SHP77 treated with DMSO at 0.1 percent for 48 hours (cell line): ENCODE data around the gene MPHOSPH8.
"Not testable (repeated sequence)": the region's sequence is repeated elsewhere in the genome, so short reads cannot be mapped to it uniquely, and the experiment has no call there.

Experiments used
- DNase-seq: peaks from one replicate; lab custom pipeline; 2025; lab: John Stamatoyannopoulos, UW

MPHOSPH8 gene

DNA sequence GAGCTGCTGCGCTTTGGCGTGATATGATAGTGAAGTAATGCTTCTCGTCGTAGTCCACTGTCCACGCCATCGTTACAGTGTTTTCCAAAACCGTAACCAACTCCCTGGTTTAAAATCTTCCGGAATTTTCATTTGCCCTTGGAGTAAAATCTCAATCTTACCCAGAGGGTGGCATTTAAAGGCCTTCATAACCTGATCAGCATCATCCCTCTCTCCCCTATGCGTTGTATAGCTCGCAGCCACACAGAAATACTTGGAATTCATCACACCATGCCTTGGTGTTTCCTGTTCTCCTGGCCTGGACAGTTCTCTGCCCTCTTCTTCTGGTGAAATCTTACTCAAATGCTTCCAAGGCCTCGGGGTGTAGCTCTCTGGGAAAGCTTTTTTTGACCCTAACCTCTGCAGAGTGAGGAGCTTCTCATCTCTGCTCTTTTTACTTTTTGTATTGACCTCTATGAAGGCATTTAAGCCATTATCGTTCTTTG lies 839 bp downstream of the MPHOSPH8 start:
- DNase-seq, result no peak

DNA sequence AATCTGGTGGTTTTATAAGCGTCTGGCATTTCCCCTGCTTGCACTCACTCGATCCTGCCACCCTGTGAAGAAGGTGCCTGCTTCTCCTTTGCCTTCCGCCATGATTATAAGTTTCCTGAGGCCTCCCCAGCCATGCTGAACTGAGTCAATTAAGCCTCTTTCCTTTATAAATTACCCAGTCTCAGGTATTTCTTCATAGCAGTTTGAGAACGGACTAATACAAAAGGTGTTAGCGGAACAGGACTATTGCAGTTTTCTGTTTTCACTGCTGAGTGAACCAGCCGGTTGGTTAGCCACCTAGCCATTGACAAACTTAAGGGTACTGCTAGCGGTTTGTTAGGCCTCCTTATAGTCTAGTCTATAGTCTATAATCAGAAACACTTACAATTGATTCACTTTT lies 2.5 kb downstream of the MPHOSPH8 start:
- not testable (repeated sequence) for DNase-seq

DNA sequence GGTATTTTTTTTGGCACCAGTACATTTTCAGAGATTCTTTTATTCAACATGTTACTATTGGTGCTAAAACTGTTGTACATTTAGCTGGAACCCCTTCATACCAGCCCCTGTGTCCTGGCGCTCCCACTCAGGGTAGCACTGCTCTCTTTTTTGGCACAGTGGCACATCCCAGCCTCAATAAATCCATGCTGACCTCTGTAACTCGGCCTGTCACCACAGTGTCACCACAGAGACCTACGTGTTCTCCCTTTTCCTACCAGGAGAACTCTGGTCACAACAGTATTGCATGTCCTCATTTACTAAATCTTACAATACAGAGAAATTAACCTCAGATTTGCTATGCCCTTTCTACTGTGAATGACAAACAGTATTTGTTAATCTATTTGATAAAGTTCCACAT lies 10.2 kb downstream of the MPHOSPH8 start:
- DNase-seq, result no peak

DNA sequence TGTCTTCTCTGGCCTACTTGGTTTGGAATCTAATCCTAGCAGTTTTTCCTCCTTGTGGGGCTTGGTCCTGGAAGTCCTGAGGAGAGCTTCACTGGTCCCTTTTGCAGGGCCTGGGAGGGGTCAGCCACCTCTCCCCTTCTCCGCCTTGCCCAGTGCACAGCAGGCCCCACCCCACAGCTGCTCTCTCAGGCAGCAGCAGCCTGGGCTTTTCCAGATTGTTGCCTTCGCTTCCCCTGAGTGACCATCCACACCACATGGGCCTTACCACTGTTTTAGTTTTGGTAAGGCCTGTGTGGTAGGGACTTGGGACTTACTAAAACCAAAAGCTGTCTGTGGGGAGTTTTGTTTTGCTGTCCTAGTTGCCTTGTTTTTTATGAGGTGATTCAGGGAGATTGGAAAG lies 11.5 kb downstream of the MPHOSPH8 start:
- no peak for DNase-seq

DNA sequence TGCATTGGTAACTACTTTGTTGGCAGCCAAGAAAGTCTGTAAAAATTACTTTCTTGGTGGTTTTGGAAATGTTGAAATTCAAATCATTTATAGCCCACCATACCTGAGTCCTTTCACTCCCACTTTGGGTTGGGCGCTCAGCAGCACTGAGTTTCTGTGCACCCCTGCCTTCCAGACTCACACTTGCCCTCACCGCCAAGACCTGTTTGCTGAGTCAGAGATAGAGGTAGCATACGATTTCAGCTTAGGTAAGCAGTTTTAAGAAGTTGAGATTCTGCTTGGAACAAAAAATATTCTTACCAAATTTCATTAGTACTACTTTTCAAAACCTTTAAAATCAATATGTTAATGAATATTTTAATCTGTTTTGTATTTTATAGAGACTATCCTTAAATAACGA lies 12.6 kb downstream of the MPHOSPH8 start:
- no peak for DNase-seq

DNA sequence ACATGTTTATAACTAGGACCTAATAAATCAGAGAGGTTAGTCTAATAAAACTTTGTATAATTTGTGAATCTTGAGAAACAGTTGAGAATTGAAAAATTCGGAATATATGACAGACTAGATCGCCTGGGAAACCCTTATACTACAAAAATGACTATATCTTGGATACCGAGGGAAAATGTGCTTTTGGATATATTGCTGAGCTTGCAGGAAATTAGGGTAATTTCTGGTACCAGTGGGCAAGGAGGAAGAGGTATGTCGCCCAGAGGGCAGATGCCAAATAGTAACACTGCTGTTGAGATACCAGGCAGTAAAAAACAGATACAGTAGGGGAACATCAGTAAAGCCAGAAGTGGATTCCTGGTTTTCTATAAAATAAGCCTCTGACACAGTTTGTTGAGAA lies 17.3 kb downstream of the MPHOSPH8 start:
- no peak for DNase-seq

DNA sequence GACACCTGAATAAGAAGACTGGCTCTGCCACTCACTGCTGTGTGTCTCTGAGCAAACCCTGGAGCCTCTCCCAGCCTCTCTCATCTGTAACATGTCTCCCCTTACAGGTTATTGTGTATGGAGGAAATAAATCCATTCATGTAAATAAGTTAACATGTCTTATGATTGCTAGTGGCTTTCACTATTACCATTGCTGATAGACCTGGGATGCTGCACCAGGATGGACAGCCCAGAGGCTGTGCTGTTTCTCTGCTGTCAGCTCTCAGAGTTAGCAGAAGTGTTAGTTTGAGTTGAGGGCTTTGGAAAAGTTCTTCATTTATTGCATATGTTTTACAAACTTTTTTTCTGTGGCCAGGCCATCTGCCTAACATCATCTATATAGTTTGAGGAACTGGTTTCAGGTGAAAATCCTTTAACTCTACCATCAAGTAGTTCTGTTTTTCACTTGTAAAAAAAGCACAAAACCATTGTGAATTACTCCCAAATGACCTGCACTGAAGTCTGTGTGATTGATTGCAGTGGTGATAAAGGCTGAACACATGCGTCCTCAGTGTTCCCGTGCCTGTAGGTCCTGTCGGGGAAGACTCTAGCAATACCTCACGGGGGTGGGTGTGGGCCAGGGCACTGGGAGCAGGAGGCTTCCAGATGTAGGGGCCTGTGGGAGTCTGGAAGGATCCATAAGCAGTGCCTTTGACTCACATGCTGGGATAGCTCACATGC lies 24.6 kb downstream of the MPHOSPH8 start:
- no peak for DNase-seq

DNA sequence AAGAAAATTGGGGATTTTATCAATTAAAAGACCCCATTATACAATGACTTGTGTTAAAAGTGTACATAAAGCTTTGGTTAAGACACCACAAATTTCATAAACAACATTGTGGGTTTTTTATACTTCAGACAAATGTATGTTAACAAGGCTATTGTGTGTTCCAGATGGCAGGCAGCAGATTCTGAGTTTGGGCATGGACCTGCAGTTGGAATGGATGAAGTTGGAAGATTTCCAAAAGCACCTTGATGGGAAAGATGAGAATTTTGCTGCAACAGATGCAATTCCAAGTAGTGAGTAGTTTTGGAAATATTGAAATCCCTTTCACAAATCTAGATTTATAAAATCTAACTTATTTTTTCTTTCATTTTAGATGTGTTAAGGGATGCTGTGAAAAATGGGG lies 25.4 kb downstream of the MPHOSPH8 start:
- DNase-seq, result no peak

DNA sequence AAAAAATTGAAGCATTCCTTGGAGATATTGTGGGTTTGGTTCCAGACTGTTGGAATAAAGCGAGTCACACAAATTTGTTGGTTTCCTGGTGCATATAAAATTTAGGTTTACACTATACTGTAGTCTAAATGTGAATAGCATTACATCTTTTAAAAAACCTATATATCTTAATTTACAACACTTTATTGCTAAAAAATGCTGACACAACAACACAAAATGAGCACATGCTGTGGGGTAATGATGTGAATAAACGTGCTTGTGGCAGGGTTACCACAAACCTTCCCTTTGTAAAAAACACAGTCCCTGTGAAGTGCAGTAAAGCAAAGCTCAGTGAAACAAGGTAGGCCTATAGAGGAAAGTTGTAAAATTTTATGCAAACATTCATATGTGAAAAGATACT lies 27.7 kb downstream of the MPHOSPH8 start:
- no peak for DNase-seq

DNA sequence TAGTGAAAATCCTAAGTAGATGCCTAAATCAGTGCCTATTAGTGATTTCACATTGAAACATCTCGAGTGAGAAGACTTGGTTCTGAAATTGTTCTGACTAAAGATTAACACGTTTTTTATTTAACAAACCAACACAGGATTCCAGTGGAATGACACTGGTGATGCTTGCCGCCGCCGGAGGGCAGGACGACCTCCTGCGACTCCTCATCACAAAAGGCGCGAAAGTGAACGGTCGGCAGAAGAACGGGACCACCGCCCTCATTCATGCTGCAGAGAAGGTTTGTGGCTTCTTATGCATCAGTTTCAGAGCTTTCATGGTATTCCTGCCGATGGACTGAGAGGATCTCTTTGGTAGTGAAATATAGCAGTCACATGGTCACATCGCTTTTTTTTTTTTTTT lies 28.1 kb downstream of the MPHOSPH8 start:
- no peak for DNase-seq

DNA sequence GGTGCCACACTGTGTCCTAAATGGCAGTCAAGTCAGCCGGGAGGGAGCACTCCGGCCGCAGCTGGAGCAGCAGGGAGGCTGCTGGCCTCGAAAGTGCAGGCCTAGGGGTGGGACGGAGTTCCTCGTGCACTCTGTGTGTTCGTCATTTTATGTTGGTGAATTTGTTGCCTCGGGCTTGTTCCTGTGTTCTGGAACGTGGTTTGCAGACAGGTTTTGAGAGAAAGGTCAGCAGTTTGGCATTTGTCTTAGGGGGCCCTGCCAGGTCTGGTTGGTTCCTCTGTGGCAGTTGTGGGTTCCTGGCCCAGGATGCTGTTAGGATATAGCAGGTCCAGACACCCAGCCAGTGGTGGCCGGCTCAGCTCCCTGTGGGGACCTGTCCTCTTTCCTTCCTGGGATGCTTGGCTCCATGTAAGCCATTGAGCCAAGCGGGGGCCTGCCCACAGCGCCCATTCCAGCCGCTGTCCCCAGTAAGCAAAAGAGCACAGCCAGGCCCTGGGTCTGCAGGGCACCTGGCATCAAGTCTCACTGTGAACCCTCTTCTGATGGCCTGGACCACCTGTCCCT lies 30.0 kb downstream of the MPHOSPH8 start:
- no peak for DNase-seq

DNA sequence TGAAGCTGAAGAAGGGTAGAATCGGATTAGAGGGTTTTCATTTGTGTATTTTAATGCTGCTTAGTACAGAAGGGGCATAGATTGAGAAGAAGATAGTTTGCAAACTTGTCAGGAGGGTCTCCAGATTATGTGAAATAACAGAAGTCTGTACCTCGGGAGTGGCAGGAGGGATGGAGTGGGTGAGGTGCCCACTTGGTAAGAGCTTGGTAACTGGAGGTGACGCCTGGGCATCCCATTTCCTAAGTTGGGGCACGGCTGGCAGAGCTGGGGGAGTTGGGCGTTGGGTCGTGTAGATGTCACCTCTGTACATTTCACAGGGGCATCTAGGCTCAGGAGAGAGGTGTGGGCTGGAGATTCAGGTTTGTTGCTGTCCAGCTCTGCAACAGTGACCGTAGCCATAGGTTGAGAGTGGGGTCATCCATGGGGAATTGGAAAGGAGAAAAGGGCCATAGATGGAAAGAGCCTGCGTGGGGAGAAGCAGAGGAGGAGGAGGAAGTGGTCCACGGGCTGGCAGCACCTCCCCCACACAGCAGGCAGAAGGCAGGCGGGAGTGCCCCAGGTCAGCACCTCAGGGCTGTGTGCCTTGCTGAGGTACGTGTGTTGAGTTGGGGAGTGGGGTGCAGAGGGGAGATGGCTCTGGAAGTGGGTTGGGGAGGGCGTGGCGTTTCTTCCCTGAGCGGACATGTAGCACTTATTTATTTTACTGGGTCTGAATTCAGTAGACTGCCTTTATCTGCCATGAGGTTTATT lies 31.2 kb downstream of the MPHOSPH8 start:
- DNase-seq, result no peak

DNA sequence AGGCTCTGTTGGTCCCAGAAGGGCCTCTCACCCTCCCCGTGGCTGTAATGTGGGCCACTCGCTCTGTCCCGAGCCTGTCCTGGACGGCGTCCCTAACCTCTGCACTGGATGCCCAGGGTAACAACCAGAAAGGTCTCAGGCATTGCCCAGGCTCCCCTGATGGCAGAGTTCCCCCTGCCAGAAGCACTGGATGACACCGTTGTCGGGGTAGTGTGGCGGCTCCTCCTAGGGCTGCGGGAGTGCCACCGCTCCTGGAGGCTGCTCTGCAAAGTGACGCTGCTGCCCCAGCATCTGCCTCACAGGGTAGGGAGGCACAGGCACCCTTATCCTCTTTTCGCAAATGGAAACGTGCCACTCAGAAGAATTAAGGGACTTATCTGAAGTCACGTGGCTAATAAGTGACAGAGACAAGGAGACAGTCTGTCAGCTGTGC lies 32.0 kb downstream of the MPHOSPH8 start:
- DNase-seq, result no peak

DNA sequence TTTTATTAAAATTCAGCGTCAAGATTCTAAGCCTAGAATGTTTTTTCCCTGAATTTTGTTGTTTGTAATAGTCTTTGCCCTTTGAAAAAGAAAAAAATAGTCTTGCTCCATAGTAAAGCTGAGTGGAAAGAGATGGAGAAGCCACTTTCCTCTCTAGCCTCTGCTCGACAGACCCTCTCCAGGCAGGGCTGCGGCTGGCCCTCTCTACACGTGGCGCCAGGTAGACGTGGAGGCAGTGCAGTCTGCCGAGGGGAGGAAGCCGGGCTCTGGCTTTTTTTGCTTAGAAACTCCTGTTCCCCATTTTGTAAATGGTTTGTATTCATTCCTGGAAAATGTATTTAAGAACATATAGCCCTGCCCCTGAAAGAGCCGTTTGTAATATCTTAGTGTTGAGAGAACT lies 35.3 kb downstream of the MPHOSPH8 start:
- no peak for DNase-seq

DNA sequence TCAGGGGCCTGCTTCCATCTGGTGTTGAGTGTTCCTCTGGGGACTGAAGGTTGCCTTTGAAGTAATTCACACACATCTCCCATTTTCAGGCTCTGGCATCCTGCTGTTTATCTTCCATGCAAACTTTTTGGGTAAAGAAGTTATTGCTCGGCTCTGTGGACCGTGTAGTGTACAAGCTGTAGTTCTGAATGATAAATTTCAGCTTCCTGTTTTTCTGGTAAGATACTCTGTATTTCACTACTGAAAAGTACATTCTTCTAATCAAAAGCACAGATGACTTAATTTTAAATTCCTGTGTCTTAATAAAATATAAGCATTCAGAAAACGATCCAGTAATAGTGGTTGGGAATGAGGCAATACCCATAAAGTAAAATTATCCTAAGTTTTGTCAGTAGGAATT lies 36.7 kb downstream of the MPHOSPH8 start:
- no peak for DNase-seq

DNA sequence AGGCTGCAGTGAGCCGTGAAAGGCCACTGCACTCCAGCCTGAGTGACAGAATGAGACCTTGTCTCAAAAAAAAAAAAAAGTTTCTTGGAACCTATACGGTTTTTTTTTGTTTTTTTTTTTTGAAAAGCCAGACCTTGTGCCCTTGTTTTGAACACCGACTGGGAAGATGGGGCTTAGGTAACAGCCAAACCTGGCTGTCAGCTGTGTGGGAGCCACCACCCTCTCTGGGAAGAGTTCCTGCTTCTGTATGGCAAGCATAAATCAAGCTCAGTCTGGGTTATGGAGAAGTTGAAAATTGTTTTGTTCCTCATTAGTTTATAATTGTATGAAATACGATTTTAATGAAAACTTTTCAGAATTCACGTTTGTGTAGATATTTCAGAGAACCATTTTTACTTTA lies 39.5 kb downstream of the MPHOSPH8 start:
- DNase-seq, result no peak

DNA sequence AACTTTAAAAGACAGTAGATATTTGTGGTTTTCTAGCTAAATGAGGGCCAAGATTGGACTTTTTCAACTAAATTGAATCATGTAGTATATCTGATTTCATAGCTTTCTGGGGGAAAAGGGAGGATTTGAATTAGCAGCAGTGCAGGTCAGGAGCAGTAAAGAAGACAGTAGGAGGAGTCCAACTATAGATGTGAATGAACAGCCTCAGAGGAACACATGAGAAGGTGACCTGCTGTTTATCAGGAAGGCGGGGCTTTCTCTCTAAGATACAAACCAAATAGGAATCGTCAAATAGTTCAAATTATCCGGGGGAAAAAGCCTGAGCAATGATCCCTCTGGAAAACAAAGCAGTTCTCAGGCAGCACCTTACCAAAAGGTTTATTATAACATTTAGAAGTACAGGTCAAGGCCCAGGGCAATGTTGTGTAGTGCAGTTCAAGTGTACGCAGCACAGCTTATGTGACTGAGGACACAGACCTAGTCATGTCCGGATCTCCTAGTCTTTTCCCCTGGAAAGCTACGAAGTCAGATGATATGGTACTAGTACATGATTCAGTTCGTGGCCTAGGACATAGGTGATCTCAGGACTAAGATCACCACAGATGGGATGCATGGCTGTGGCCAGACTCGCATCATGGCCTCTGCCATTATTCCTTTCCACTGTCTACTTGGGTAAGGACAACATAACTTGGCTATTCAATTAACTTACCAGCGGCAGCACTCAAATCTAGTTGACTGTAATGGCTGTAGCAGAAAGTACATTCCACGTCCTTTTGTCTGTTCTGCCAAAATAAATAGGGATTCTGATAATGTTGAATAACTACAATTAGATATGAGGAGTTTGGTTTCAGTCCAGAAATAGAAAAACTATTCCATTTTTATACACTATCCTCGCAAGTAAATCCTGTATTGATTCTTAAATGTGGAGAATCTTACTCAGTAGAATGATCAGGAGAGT lies 40.3 kb downstream of the MPHOSPH8 start:
- DNase-seq, result no peak

DNA sequence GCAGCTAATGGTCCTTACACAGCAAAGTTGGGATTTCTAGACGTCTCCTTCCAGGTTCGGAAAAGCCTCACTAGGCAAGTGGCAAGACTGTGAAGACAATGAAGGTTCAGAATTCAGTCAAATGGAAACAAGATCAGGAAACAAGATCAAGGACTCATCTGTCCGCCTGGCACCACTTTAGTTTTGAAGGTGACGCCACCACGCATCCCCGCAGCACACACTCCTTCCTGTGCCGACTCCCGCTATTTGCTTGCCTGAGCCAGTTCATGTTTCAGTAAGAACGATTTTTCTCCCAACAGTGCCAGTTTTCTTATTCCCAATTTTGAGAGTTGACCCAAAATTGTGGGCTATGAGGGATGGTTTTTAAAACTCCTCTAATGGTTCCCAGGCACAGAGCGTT lies 41.4 kb downstream of the MPHOSPH8 start:
- DNase-seq, result no peak

DNA sequence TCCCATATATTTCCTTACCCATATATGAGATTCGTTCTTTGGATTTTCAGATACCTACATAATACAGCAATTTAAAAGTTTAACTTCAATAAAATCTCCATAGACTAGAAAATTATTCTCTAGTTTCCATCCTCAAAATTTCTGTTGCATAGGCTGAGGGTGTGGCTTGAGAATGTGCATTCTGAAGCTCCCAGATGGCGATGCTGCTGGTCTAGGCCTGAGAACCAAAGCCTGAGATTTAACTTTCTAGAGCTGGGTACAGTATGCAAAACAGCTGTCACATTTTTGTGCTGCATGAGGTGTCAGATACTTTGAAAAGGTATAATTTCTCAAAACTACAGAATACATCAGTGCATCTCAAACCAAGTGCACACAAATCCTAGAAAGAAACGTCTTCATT lies 42.7 kb downstream of the MPHOSPH8 start:
- no peak for DNase-seq

DNA sequence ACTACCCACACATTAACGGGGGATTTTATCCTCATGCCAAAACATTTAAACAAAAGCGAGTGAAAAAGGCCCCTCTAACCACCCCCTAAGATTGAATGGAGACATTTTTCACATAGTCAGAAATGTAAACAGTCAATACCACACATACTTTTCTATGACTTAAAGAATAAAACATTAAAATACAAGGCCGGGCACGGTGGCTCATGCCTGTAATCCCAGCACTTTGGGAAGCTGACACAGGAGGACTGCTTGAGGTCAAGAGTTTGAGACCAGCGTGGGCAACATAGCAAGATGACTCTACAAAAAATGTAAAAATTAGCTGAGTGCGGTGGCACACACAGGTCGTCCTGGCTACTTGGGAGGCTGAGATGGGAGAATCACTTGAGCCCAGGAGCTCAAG lies 47.3 kb downstream of the MPHOSPH8 start:
- no peak for DNase-seq

DNA sequence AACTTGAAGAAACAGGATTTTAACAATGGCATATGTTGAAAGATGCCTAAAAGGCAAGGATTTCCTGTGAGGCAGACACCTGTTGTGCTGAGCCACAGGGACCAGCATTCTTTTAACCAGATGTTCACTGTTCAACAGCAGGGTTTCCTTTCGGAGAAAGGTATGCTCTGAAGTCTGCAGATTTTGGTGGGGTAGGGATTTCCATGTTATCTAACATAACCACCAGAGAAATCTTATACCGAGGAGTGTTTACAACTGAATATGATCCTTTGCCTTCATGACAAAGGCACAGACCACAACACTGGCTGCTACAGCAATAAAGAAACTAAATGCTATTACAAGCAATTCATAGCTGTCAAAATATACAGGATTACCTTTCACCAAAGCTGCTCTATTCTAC lies 48.1 kb downstream of the MPHOSPH8 start:
- DNase-seq, result no peak

DNA sequence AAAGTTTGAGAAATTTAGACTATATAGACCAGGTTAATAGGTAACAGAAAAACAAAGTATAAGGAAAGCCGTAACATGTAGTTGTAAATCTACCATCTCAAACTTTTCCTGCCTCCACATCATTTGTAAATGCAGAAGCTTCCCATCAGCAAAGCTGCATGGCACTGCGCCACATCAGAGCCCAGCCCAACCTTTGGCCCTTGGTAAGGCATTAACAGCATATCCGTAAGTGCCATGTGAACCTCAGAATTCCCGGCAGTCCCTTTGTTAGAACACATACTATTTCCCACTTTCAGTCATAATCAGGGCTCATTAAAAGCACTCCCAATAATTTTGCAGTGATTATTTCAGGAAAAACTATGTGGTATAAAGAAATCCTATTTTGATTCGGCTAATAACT lies 51.6 kb downstream of the MPHOSPH8 start:
- no peak for DNase-seq
